OCI-LY1 (cell line): ENCODE results near the gene LARP4B.

ENCODE experiments used
- CTCF ChIP-seq: fragments of 200-600 bp; sonication (generic), shearing (Covaris generic); IDR thresholded peaks from 2 replicates; pipeline ENCODE4 v1.5.1; 2017; ENCODE audit warnings: mild to moderate bottlenecking, antibody characterized with exemption, low read length, moderate library complexity, mixed read lengths
- EZH2 ChIP-seq: fragments of 200-600 bp; sonication (generic), shearing (Covaris generic); IDR thresholded peaks from 2 replicates; pipeline ENCODE4 v1.8.0; 2017; ENCODE audit warnings: borderline replicate concordance, mixed run types, mild to moderate bottlenecking, antibody characterized with exemption, low read length, moderate library complexity, mixed read lengths

GRCh38 chr10:923844-924523 lies 7.5 kb downstream of the LARP4B start:
- TF ChIP-seq CTCF, result no peak
- no peak for TF ChIP-seq EZH2
